ENCODE results near the gene SEC24C. TPM values are rescaled to one million over a fixed set of nuclear protein-coding genes. Genes with fewer than 3 reads are reported as not detected.

The SEC24C gene
- total RNA-seq, 6 experiments from 2014 or later: 90.8 to 108 (median 97.7) TPM

- Mint-ChIP-seq H3K27ac (peak overlapping the region; percentile 89), H3K9me3 (no peaks in the 10 kb centered on the region), H3K36me3 (ENCODE audit: low read depth) (peaks cover 19% of the 10 kb centered on the region), H3K4me1 (ENCODE audit: low read depth) (peaks cover 44% of the 10 kb centered on the region), H3K27me3 (ENCODE audit: insufficient read depth) (no peaks in the 10 kb centered on the region; the same call in none of the 2 replicates), H3K4me3 (no peak overlapping the region)
- no peak for DNase-seq
- peak; percentile 69 for TF ChIP-seq CTCF (IDR thresholded peaks at IDR 0.05)
Observed at GRCh38 chr10:73814896-73815718, 70.9 kb downstream of the SEC24C start.

GRCh38 chr10:73815719-73816030 lies 71.5 kb downstream of the SEC24C start:
- Mint-ChIP-seq H3K9me3 (no peaks in the 10 kb centered on the region), H3K27ac (peak overlapping the region; percentile 89), H3K27me3 (ENCODE audit: insufficient read depth) (no peaks in the 10 kb centered on the region; the same call in none of the 2 replicates), H3K36me3 (ENCODE audit: low read depth) (peaks cover 19% of the 10 kb centered on the region), H3K4me3 (peak overlapping the region; percentile 69), H3K4me1 (ENCODE audit: low read depth) (peaks cover 41% of the 10 kb centered on the region)
- no peak for TF ChIP-seq CTCF (IDR thresholded peaks at IDR 0.05)
- DNase-seq: no peak

- no peak for TF ChIP-seq CTCF (IDR thresholded peaks at IDR 0.05)
- DNase-seq: no peak
- Mint-ChIP-seq H3K4me1 (ENCODE audit: low read depth) (peaks cover 40% of the 10 kb centered on the region), H3K27me3 (ENCODE audit: insufficient read depth) (no peaks in the 10 kb centered on the region; the same call in none of the 2 replicates), H3K4me3 (no peak overlapping the region), H3K27ac (peak overlapping the region; percentile 89), H3K36me3 (ENCODE audit: low read depth) (peaks cover 23% of the 10 kb centered on the region), H3K9me3 (no peaks in the 10 kb centered on the region)
Observed at GRCh38 chr10:73816917-73817729, 73.0 kb downstream of the SEC24C start.

- H3K27me3 Mint-ChIP-seq (ENCODE audit: insufficient read depth): no peaks in the 10 kb centered on the region; the same call in none of the 2 replicates
- H3K36me3 Mint-ChIP-seq (ENCODE audit: low read depth): peaks cover 28% of the 10 kb centered on the region
- peaks cover 35% of the 10 kb centered on the region for H3K4me1 Mint-ChIP-seq (ENCODE audit: low read depth)
- H3K27ac Mint-ChIP-seq: peak overlapping the region; percentile 89
- H3K9me3 Mint-ChIP-seq: no peaks in the 10 kb centered on the region
- no peak for TF ChIP-seq CTCF (IDR thresholded peaks at IDR 0.05)
- no peak overlapping the region for H3K4me3 Mint-ChIP-seq
- no peak for DNase-seq
Observed at GRCh38 chr10:73817826-73818225, 73.7 kb downstream of the SEC24C start.

GRCh38 chr10:73818402-73818801 lies 74.2 kb downstream of the SEC24C start:
- peak; percentile 42 for TF ChIP-seq CTCF (IDR thresholded peaks at IDR 0.05)
- H3K36me3 Mint-ChIP-seq (ENCODE audit: low read depth): peaks cover 28% of the 10 kb centered on the region
- DNase-seq: no peak
- H3K27ac Mint-ChIP-seq: peak overlapping the region; percentile 89; the same call in 1 of the 2 replicates
- H3K9me3 Mint-ChIP-seq: no peaks in the 10 kb centered on the region
- H3K4me3 Mint-ChIP-seq: no peak overlapping the region
- peaks cover 35% of the 10 kb centered on the region for H3K4me1 Mint-ChIP-seq (ENCODE audit: low read depth)
- no peaks in the 10 kb centered on the region; the same call in none of the 2 replicates for H3K27me3 Mint-ChIP-seq (ENCODE audit: insufficient read depth)
